CD4-positive, alpha-beta T cell treated with Interleukin-4 for 1 hour (primary cell): ENCODE results near the gene ASIC2.

ENCODE experiments used
- DNase-seq, 2 donors: peaks; one replicate each; pipeline ENCODE4 v3.0.0-alpha.2; 2020 to 2022

The ASIC2 gene

GRCh38 chr17:32964541-32964940 is 328.6 kb downstream of the ASIC2 start:
- no peak for DNase-seq
